ENCODE measurements around the gene SYTL5.
"Not testable (repeated sequence)": the region's sequence is repeated elsewhere in the genome, so short reads cannot be mapped to it uniquely, and the experiment has no call there.

The SYTL5 gene

GRCh38 chrX:38006291-38006690, at the start of gene SYTL5:
Gene SYTL5, plus strand, starts transcription at chrX:38006553. Its CDS starts 27,337 bp downstream, at chrX:38033890.
- DNase-seq (ENCODE audit: low spot score): no peak

GRCh38 chrX:37958525-37959211, 47.7 kb upstream of the SYTL5 start:
- DNase-seq (ENCODE audit: low spot score): no peak

- DNase-seq (ENCODE audit: low spot score): peak; percentile 1
Measured at GRCh38 chrX:37959212-37960021, 46.9 kb upstream of the SYTL5 start.

- no peak for DNase-seq (ENCODE audit: low spot score)
Measured at GRCh38 chrX:37961118-37961517, 45.2 kb upstream of the SYTL5 start.

GRCh38 chrX:37967714-37968113, 38.6 kb upstream of the SYTL5 start:
- no peak for DNase-seq (ENCODE audit: low spot score)

DNA sequence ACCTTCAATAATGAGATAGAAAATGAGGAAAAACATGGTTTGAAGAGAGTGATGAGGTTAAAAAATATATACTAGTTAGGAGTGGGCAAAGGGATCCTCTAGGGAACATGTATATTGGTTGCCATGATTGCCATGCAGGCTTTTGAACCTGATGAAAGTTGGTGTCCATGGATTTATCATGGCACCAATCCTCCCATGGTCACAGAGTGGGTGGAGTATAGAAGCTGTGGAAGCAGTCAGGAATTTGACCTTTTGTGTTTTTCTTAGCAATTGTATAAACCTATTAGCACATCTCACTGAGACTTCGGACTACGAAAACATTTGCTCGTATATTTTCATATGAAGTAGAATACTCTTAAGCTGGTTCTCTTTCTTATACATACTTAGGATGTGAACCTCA, 30.9 kb upstream of the SYTL5 start:
- DNase-seq (ENCODE audit: low spot score): no peak

DNA sequence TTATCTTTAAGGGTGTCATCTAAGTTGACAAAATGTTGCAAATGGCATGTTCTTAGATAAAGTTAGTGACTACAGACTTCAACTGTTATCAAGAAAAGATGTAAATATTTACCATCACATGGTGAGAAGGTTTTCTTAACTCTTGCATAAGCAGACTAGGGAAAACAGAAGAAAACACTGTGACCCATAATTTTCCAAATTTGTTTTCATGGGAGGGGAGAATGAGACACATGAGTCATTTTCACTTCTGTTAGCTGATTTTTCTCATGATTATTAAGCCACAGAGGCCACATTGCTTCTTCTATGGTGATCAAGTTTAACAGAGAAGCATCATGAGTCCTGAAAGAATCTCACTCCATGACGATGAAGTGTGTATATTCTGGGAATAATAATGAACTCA, 30.2 kb upstream of the SYTL5 start:
- DNase-seq (ENCODE audit: low spot score): no peak

GRCh38 chrX:37984880-37985279, 21.5 kb upstream of the SYTL5 start:
- DNase-seq (ENCODE audit: low spot score): no peak

DNA sequence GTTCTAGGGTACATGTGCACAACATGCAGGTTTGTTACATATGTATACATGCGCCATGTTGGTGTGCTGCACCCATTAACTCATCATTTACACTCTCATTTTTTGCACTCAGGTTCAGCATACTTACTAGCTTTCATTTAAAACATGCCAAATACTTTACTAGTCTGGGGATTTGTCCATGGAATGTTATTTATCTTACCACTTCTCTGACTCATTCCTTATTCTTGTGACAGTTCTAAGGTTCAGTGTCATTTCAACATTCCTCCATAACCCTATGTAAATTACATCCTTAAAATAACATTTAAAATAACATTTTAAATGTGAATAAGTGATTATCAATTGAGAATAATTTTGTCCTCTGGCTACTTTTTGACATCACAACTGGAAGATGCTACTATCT, 19.5 kb upstream of the SYTL5 start:
- DNase-seq (ENCODE audit: low spot score): no peak

- no peak for DNase-seq (ENCODE audit: low spot score)
Measured at GRCh38 chrX:37989304-37989703, 17.0 kb upstream of the SYTL5 start.

- not testable (repeated sequence) for DNase-seq (ENCODE audit: low spot score)
Measured at GRCh38 chrX:37991303-37991702, 15.1 kb upstream of the SYTL5 start.

DNA sequence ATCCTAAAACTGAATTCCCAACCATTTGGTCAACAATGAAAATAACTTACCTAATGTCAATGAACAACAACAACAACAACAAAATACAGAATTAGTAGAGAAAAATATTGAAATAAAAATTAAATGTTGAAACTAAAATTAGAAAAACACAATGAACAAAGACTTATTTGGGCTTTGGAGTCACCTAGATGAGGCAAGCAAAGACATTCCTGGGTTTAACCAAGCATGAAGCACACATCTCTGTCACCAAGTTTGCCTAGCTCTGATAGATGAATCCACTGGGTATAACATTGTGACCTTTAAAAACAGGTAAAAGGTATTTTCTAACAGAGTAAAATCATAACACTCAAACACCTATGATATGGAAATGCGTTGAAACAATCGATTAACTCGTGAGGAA, 13.2 kb upstream of the SYTL5 start:
- DNase-seq (ENCODE audit: low spot score): no peak

DNA sequence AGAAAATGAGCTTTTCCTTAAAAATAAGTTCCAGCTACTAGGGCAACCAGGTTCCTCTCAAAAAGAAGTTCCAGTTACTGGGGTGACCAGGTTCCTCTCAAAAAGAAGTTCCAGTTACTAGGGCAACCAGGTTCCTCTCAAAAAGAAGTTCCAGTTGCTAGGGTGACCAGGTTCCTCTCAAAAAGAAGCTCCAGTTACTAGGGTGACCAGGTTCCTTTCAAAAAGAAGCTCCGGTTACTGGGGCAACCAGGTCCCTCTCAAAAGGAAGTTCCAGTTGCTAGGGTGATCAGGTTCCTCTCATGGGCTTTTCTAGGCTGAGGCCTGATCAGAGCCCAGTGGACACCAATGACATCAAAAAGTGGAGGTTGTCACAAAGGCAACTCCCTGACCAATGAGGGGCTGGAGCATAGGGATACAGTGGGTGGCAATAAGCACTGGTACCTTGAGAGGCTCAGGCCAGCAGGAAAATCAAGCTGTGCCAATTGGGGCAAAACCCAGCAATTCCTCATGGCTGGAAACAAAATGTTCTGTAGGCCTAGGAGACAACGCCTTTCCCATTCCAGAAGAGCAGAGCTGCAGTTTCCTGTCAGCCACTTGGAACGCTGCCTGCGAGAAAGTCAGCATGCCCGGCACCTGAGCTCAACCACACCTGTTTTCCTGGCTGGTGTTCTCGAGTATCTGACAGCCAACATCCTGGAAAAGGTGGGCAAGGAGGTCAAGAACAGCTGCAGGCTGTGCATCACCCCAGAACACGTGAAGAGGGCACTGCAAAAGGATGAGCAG, 12.3 kb upstream of the SYTL5 start:
- no peak for DNase-seq (ENCODE audit: low spot score)

- no peak for DNase-seq (ENCODE audit: low spot score)
Measured at GRCh38 chrX:37995428-37995827, 10.9 kb upstream of the SYTL5 start.

DNA sequence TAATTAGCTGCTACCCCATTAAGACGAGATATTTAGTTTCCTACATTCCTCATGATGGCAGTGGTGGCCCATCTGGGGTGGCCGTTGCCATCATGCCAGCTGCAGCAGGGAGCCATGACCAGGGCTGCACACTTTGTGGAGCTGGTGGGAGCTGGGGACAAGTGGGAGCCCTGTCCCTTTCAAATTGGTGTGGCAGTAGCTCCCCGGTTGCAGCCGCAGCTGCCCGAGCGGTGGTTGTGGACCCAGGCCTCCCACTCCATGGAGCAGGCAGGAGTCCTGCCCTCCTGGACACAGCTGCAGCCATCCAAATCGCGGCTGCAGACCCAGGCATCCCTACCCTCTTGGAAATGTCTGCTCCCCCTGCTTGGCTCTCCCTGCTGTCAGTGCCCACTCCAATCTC, 9.3 kb upstream of the SYTL5 start:
- DNase-seq (ENCODE audit: low spot score): no peak

DNA sequence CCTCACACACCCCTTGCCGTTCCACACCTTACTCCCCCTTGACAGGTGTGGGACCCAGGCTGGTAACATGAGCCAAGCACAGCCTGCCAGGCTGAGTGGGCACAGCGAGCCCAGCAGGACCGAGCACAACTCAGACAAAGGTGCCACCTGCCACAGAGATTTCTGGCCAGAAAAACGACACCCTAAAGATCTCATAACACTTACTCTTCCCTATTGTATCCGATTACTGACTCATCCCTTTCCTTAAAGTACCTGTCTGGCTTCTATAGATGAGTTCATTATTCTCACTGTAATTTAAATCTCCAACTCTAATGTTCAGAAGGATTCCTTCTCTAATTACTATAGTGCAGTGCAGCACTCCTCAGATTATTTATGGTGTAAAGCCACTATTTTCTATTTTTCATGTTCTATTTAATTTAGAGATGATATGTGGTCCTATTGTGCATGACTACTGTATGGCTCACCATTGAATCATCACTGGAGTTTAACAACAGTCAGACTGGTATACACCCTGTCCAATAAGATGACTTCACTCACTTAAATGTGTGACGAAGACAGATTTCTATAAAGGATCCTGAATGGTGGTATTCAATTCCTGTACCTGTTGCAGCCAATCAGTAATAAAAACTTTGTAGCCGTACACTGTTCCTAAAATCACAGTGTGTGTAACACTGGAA, 7.6 kb upstream of the SYTL5 start:
- no peak for DNase-seq (ENCODE audit: low spot score)

DNA sequence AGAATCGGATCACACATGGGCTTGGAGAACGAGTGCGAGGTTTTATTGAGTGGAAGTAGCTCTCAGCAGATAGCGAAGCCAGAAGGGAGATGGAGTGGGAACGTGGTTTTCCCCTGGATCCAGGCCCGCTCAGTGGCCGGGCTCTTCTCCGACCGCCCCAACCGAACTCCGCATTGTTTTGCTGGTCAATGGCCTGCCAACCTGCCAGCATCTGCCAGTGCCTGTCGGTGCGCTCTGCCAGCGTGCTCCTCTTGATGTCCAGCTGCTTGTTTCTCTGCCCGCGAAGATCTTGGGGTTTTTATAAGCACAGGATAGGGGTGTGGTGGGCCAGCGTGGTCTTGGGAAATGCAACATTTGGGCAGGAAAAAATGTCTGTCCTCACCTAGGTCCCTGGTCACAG, 5.6 kb upstream of the SYTL5 start:
- no peak for DNase-seq (ENCODE audit: low spot score)

DNA sequence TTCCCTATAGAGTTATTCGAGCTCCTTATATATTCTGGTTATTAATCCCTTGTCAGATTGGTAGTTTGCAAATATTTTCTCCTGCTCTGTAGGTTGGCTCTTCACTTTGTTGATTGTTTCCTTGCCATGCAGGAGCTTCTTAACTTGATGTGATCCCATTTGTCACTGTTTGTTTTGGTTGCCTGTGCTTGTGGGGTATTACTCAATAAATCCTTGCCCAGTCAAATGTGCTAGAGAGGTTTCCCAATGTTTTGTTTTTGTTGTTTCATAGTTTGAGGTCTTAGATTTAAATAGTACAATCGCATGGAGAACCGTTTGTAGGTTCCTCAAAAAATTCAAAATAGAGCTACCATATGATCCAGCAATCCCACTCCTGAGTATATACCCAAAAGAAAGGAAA, 2.3 kb upstream of the SYTL5 start:
- DNase-seq (ENCODE audit: low spot score): no peak

DNA sequence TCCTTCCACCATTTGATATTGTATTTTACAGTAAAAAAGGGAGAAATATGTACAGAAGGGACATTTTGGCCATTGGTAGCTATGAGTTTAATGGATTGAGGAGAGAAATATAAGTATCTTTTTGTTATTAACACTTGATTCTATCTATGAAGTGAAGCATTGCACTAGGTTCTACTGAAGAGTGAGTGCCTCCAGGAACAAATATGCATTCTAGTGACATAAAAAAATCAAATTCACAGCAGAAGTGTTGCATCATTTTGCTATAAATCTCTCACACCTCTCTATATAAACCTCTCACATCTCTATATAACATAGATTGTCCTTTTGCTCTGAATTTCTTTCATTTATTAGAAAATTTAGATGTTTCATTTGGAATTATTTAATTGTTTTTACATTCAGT, 425 bp downstream of the SYTL5 start:
- DNase-seq (ENCODE audit: low spot score): no peak

- no peak for DNase-seq (ENCODE audit: low spot score)
Measured at GRCh38 chrX:38008658-38009057, 2.3 kb downstream of the SYTL5 start.

- DNase-seq (ENCODE audit: low spot score): no peak
Measured at GRCh38 chrX:38009641-38010040, 3.3 kb downstream of the SYTL5 start.

DNA sequence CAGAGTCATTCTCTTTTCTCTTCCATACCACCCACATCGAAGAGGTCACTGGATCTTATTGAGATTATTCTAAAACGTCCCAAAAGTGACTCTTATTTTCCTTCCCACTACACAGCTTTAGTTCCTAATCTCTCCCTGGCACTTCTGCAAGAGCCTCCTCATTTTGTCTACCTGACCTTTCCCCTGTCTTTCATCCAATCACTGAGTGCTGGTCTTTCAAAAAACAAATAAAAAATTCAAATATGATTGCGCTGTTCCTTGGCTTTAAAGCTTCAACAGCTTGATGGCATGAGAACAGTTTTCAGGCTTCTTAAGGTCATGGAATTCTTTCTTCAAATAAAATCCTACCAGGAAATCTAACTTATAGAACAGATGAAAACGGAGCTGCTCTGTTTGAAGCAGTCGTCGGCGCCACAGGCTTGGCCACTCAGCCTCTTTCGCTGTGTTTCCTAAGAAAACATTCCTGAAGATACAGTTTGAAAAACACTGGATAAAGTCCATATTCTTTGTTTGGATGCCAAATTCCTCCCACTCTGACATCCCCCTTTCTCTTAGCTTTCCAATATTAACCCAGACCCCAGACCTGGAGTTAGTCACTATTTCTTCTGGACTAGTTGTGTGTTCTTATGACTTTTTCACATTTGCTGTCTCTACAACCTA, 12.5 kb downstream of the SYTL5 start:
- DNase-seq (ENCODE audit: low spot score): no peak
